ENCODE measurements around the gene MAP3K5.

DNA sequence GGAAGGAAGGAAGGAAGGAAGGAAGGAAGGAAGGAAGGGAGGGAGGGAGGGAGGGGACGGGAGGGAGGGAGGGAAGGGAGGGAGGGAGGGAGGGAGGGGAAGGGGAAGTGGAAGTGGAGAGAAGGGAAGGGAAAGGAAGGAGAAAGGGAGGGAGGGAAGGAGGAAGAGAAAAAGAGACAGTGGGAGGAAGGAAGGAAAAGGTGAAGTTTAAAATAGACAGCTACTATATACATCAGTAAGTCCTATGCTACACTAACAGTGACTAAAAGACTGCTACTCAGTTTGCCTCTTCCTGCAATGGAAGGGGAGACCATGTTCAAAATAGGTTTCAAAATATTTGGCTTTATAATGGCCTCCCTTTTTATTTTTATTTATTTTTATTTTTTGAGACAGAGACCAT is 22.5 kb downstream of the MAP3K5 start:
- TF ChIP-seq, protein P1, sequence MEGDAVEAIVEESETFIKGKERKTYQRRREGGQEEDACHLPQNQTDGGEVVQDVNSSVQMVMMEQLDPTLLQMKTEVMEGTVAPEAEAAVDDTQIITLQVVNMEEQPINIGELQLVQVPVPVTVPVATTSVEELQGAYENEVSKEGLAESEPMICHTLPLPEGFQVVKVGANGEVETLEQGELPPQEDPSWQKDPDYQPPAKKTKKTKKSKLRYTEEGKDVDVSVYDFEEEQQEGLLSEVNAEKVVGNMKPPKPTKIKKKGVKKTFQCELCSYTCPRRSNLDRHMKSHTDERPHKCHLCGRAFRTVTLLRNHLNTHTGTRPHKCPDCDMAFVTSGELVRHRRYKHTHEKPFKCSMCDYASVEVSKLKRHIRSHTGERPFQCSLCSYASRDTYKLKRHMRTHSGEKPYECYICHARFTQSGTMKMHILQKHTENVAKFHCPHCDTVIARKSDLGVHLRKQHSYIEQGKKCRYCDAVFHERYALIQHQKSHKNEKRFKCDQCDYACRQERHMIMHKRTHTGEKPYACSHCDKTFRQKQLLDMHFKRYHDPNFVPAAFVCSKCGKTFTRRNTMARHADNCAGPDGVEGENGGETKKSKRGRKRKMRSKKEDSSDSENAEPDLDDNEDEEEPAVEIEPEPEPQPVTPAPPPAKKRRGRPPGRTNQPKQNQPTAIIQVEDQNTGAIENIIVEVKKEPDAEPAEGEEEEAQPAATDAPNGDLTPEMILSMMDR (IDR thresholded peaks at IDR 0.05) = no peak
- TF ChIP-seq POLR2AphosphoS5 (IDR thresholded peaks at IDR 0.05) (no peak), POLR2A (IDR thresholded peaks at IDR 0.05) (no peak)
